ENCODE measurements around the gene IBTK.
"Not testable (repeated sequence)": the region's sequence is repeated elsewhere in the genome, so short reads cannot be mapped to it uniquely, and the experiment has no call there.

The IBTK gene

DNA sequence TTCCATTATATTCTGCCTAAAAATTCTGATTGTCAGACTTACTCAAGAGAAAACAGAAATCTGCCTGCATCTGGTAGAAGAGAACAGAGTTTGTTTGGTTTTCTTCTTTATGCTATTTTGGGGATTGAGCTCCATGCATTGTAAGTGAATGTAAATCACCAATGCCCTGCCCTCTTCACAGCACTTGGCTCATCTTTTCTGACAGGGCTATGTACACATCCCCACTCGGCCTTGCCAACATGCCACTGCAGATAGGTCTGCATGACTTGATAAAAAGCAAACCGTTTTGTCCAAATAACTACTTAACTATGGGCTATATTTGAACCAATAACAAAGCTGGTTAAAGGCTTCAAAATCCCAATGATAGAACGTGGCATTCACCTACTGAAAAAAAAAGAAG is 117.7 kb downstream of the IBTK start:
- peaks cover 8% of the 10 kb centered on the region for H3K9me3 Mint-ChIP-seq (ENCODE audit: low read depth)
- no peak overlapping the region for H3K27ac Mint-ChIP-seq
- no peaks in the 10 kb centered on the region for H3K36me3 Mint-ChIP-seq
- no peaks in the 10 kb centered on the region for H3K4me1 Mint-ChIP-seq (ENCODE audit: low read depth)
- no peak overlapping the region for H3K4me3 Mint-ChIP-seq
- peaks cover 7% of the 10 kb centered on the region for H3K27me3 Mint-ChIP-seq

DNA sequence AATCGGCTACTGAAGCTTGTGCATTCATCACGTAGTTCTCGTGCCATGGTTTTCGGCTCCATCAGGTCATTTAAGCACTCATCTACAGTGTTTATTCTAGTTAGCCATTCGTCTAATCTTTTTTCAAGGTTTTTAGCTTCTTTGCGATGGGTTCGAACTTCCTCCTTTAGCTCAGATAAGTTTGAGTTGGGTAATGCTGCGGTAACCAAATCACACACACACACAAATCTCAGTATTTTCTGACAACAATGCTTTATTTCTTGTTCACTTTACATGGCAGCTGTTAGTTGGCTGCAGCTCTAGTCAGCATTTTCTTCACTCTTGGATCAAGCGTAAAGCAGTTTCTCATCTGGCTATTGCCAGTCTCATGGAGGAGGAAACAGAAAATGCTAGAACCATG is 118.6 kb downstream of the IBTK start:
- H3K27me3 Mint-ChIP-seq; H3K27ac Mint-ChIP-seq; H3K4me1 Mint-ChIP-seq (ENCODE audit: low read depth); H3K4me3 Mint-ChIP-seq; H3K36me3 Mint-ChIP-seq; H3K9me3 Mint-ChIP-seq (ENCODE audit: low read depth): not testable (repeated sequence)

DNA sequence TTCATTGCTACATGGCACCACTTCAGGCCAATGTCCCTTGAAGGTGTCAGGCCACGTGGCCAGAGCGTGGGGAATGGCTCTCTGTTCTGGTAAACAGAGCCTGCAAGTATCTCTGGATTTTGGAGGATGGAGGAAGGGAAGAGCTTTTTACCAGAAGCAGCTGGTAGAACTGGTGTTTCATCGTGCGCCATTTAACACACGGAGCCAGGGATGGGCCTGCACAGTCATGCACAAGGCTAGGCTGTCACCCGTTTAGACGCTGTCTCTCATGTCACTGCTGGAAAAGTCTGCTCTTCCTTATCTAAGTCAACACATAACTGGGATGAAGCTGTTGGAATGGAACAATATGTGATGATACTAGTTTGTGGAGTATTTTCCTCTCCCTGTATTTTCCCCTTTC is 123.9 kb downstream of the IBTK start:
- Mint-ChIP-seq H3K27ac (no peak overlapping the region), H3K9me3 (ENCODE audit: low read depth) (peaks cover 5% of the 10 kb centered on the region)

More for the DNA sequence above, 123.9 kb downstream of the IBTK start:
- no peak overlapping the region for H3K4me3 Mint-ChIP-seq
- H3K36me3 Mint-ChIP-seq = no peaks in the 10 kb centered on the region
- no peaks in the 10 kb centered on the region for H3K4me1 Mint-ChIP-seq (ENCODE audit: low read depth)
- H3K27me3 Mint-ChIP-seq = no peaks in the 10 kb centered on the region

All from activated naive CD8-positive, alpha-beta T cell (primary cell).